Neural crest cell (in vitro differentiated cells): Measurements from ENCODE around the gene RNF32. TPM values are rescaled to one million over a fixed set of nuclear protein-coding genes. Genes with fewer than 3 reads are reported as not detected.
"Not testable (repeated sequence)": the region's sequence is repeated elsewhere in the genome, so short reads cannot be mapped to it uniquely, and the experiment has no call there.

Experiments used
- DNase-seq: peaks from one replicate; pipeline ENCODE4 v3.0.0; 2021; ENCODE audit warnings: low read depth, mixed read lengths, low spot score
- H3K27ac Mint-ChIP-seq: one replicate; pipeline ENCODE4 v1.8.0; 2021; ENCODE audit warnings: mild to moderate bottlenecking, mixed read lengths; ENCODE audit not compliant: unreplicated experiment
- H3K27me3 Mint-ChIP-seq: 2 replicates; pipeline ENCODE4 v1.8.0; 2021; ENCODE audit warnings: low read depth, mild to moderate bottlenecking, mixed read lengths
- H3K36me3 Mint-ChIP-seq: 2 replicates; pipeline ENCODE4 v1.8.0; 2021; ENCODE audit warnings: low read depth, mild to moderate bottlenecking, mixed read lengths
- H3K4me1 Mint-ChIP-seq: 2 replicates; pipeline ENCODE4 v1.8.0; 2021; ENCODE audit warnings: mixed read lengths
- H3K4me3 Mint-ChIP-seq: one replicate; pipeline ENCODE4 v1.8.0; 2021; ENCODE audit warnings: mild to moderate bottlenecking, mixed read lengths
- H3K9me3 Mint-ChIP-seq: 2 replicates; pipeline ENCODE4 v1.8.0; 2021; ENCODE audit warnings: mixed read lengths
- CTCF ChIP-seq: fragments of 200-600 bp; sonication (generic); conservative IDR thresholded peaks from 2 replicates; pipeline ENCODE4 v1.5.0; 2021; ENCODE audit warnings: antibody characterized with exemption, mild to moderate bottlenecking
- total RNA-seq: library from RNA; stranded (reverse); gene quantifications from 2 replicates; pipeline ENCODE4 v1.2.1, GENCODE V29; 2021

RNF32 gene
- total RNA-seq, 1 donor from 2014 or later, result 1.4 TPM

- no peak overlapping the region for H3K4me3 Mint-ChIP-seq
- H3K9me3 Mint-ChIP-seq, result no peaks in the 10 kb centered on the region
- no peak overlapping the region for H3K27ac Mint-ChIP-seq
- H3K4me1 Mint-ChIP-seq, result no peaks in the 10 kb centered on the region
- H3K36me3 Mint-ChIP-seq, result peaks cover 2% of the 10 kb centered on the region
- TF ChIP-seq CTCF, result no peak
- DNase-seq, result no peak
- H3K27me3 Mint-ChIP-seq, result no peaks in the 10 kb centered on the region
Observed at GRCh38 chr7:156682928-156683327, 42.4 kb downstream of the RNF32 start.

GRCh38 chr7:156684251-156684650, 43.7 kb downstream of the RNF32 start:
- Mint-ChIP-seq H3K4me3 (no peak overlapping the region), H3K27me3 (no peaks in the 10 kb centered on the region), H3K9me3 (no peaks in the 10 kb centered on the region), H3K36me3 (peaks cover 2% of the 10 kb centered on the region), H3K27ac (no peak overlapping the region), H3K4me1 (no peaks in the 10 kb centered on the region)
- no peak for DNase-seq
- TF ChIP-seq CTCF, result no peak

GRCh38 chr7:156684661-156685060, 44.1 kb downstream of the RNF32 start:
- Mint-ChIP-seq H3K27me3 (no peaks in the 10 kb centered on the region), H3K4me1 (no peaks in the 10 kb centered on the region), H3K4me3 (no peak overlapping the region), H3K9me3 (no peaks in the 10 kb centered on the region), H3K27ac (no peak overlapping the region), H3K36me3 (no peaks in the 10 kb centered on the region)
- TF ChIP-seq CTCF, result no peak
- no peak for DNase-seq

GRCh38 chr7:156691764-156692163, 51.2 kb downstream of the RNF32 start:
- TF ChIP-seq CTCF, result no peak
- Mint-ChIP-seq H3K9me3 (peaks cover 24% of the 10 kb centered on the region), H3K4me1 (no peaks in the 10 kb centered on the region), H3K27me3 (no peaks in the 10 kb centered on the region), H3K4me3 (no peak overlapping the region), H3K27ac (no peak overlapping the region), H3K36me3 (peaks cover 36% of the 10 kb centered on the region)
- no peak for DNase-seq

- no peak overlapping the region for H3K4me3 Mint-ChIP-seq
- peaks cover 46% of the 10 kb centered on the region for H3K36me3 Mint-ChIP-seq
- no peak for TF ChIP-seq CTCF
- no peak for DNase-seq
- H3K27me3 Mint-ChIP-seq, result no peaks in the 10 kb centered on the region
- no peaks in the 10 kb centered on the region for H3K4me1 Mint-ChIP-seq
- H3K27ac Mint-ChIP-seq, result no peak overlapping the region
- H3K9me3 Mint-ChIP-seq, result peaks cover 28% of the 10 kb centered on the region
Observed at GRCh38 chr7:156692849-156693248, 52.3 kb downstream of the RNF32 start.

GRCh38 chr7:156693627-156694026, 53.1 kb downstream of the RNF32 start:
- no peak for TF ChIP-seq CTCF
- DNase-seq, result no peak
- H3K27ac Mint-ChIP-seq, result no peak overlapping the region
- H3K27me3 Mint-ChIP-seq, result no peaks in the 10 kb centered on the region
- peaks cover 28% of the 10 kb centered on the region for H3K9me3 Mint-ChIP-seq
- H3K36me3 Mint-ChIP-seq, result peaks cover 52% of the 10 kb centered on the region
- H3K4me1 Mint-ChIP-seq, result no peaks in the 10 kb centered on the region
- no peak overlapping the region for H3K4me3 Mint-ChIP-seq

- H3K4me3 Mint-ChIP-seq, H3K4me1 Mint-ChIP-seq, DNase-seq, H3K27ac Mint-ChIP-seq, H3K27me3 Mint-ChIP-seq: not testable (repeated sequence)
- Mint-ChIP-seq H3K36me3 (peaks cover 71% of the 10 kb centered on the region), H3K9me3 (peaks cover 38% of the 10 kb centered on the region)
Observed at GRCh38 chr7:156697283-156697682, 56.7 kb downstream of the RNF32 start.

- H3K36me3 Mint-ChIP-seq, result peaks cover 66% of the 10 kb centered on the region
- H3K27me3 Mint-ChIP-seq, H3K27ac Mint-ChIP-seq, H3K4me1 Mint-ChIP-seq, H3K4me3 Mint-ChIP-seq, DNase-seq: not testable (repeated sequence)
- peaks cover 28% of the 10 kb centered on the region for H3K9me3 Mint-ChIP-seq
Observed at GRCh38 chr7:156698512-156698911, 57.9 kb downstream of the RNF32 start.
